HepG2 (cell line): Measurements from ENCODE around the gene GPR137. TPM values are rescaled to one million over a fixed set of nuclear protein-coding genes. Genes with fewer than 3 reads are reported as not detected.

Source experiments
- AKNA ChIP-seq: sonication (generic); formaldehyde crosslinking; IDR thresholded peaks from 2 replicates; pipeline ENCODE4 v1.4.0; 2020; ENCODE audit warnings: missing genetic modification reagents, borderline replicate concordance
- GFI1 ChIP-seq: sonication (generic); formaldehyde crosslinking; IDR thresholded peaks from 2 replicates; pipeline ENCODE4 v1.5.0; 2020; ENCODE audit warnings: missing genetic modification reagents, mild to moderate bottlenecking, borderline replicate concordance
- ISX ChIP-seq: sonication (generic); formaldehyde crosslinking; conservative IDR thresholded peaks from 2 replicates; pipeline ENCODE4 v1.5.0; 2020; ENCODE audit warnings: missing genetic modification reagents
- NFRKB ChIP-seq: fragments of 450-650 bp; IDR thresholded peaks from 2 replicates; pipeline ENCODE4 v1.6.1; 2017
- RBAK ChIP-seq: sonication (generic); formaldehyde crosslinking; IDR thresholded peaks from 2 replicates; pipeline ENCODE4 v1.5.1; 2020; ENCODE audit warnings: mild to moderate bottlenecking, missing genetic modification reagents
- REL ChIP-seq: sonication (generic); formaldehyde crosslinking; conservative IDR thresholded peaks from 2 replicates; pipeline ENCODE4 v1.8.0; 2022; ENCODE audit warnings: mild to moderate bottlenecking, missing genetic modification reagents, moderate library complexity
- SMARCC2 ChIP-seq: fragments of 450-650 bp; IDR thresholded peaks from 2 replicates; pipeline ENCODE4 v1.6.1; 2017; ENCODE audit warnings: antibody characterized with exemption, mild to moderate bottlenecking
- THYN1 ChIP-seq: sonication (generic); formaldehyde crosslinking; IDR thresholded peaks from 2 replicates; pipeline ENCODE4 v1.8.1; 2023; ENCODE audit warnings: low read depth, mild to moderate bottlenecking, moderate library complexity, missing genetic modification reagents, borderline replicate concordance
- ZNF282 ChIP-seq: fragments of 450-650 bp; IDR thresholded peaks from 2 replicates; pipeline ENCODE4 v1.6.1; 2018; ENCODE audit not compliant: partially characterized antibody
- ZNF337 ChIP-seq: sonication (generic); formaldehyde crosslinking; IDR thresholded peaks from 2 replicates; pipeline ENCODE4 v1.5.1; 2020; ENCODE audit warnings: missing genetic modification reagents, low read depth, mild to moderate bottlenecking, borderline replicate concordance
- ZNF407 ChIP-seq: sonication (generic); formaldehyde crosslinking; IDR thresholded peaks from one replicate; pipeline ENCODE4 v1.5.1; 2020; ENCODE audit warnings: mild to moderate bottlenecking, missing genetic modification reagents; ENCODE audit errors: not compliant biosample characterization
- ZNF598 ChIP-seq: sonication (generic); formaldehyde crosslinking; IDR thresholded peaks from 2 replicates; pipeline ENCODE4 v1.5.1; 2020; ENCODE audit warnings: mild to moderate bottlenecking, missing genetic modification reagents, borderline replicate concordance
- polyA plus RNA-seq, 8 experiments: library from polyadenylated mRNA; depleted of rRNA in 3 of 8; stranded (reverse) in 7 of 8; unstranded in 1 of 8; fragments of >200 nt; fragmentation: Illumina TruSeq in 4 of 8; extraction: Trizol in 4 of 8; gene quantifications; 2 replicates each; pipeline versions ENCODE4 v1.2.1 to v1.2.3, GENCODE V29; 2011 to 2016; ENCODE audit warnings: low read depth in 4 of 8, missing spikeins in 1 of 8, mixed read lengths in 1 of 8; ENCODE audit not compliant: insufficient read depth in 1 of 8
- total RNA-seq, 5 experiments: library from RNA; depleted of rRNA; stranded (reverse); fragments of >200 nt; fragmentation: Illumina TruSeq; extraction: Trizol; gene quantifications; 2 replicates each; pipeline ENCODE4 v1.2.3, GENCODE V29; 2016; ENCODE audit warnings: low read depth in 1 of 5

Gene GPR137
- total and polyA plus RNA-seq, 2 of the 13 experiments (the other 11 are each of a cell fraction or from before 2014, with no cell fraction given): 8.5 to 13.2 TPM

GRCh38 chr11:64284962-64285884 is at the start of gene GPR137 (continued):
- no peak for TF ChIP-seq ZNF407 (CRISPR knock-in tag)
- no peak for TF ChIP-seq REL (CRISPR knock-in tag)
- TF ChIP-seq ZNF598 (CRISPR knock-in tag): no peak
- TF ChIP-seq ISX (CRISPR knock-in tag): no peak
- no peak for TF ChIP-seq THYN1 (CRISPR knock-in tag)
- TF ChIP-seq AKNA: no peak
- TF ChIP-seq NFRKB: no peak
- no peak for TF ChIP-seq ZNF282
- no peak for TF ChIP-seq GFI1 (CRISPR knock-in tag)
- TF ChIP-seq RBAK (CRISPR knock-in tag): no peak
- TF ChIP-seq ZNF337: no peak
- TF ChIP-seq SMARCC2: no peak
